MM.1S (cell line): ENCODE data around the gene TIGD4.

Source experiments
- DNase-seq: peaks from one replicate; pipeline ENCODE4 v3.0.0-alpha.2; 2015
- H2AFZ ChIP-seq: fragments of 300-600 bp; sonication (generic); 2 replicates; pipeline ENCODE4 v1.6.0; 2016; ENCODE audit warnings: antibody characterized with exemption, low read length
- H3F3A ChIP-seq: fragments of 300-600 bp; sonication (generic); 2 replicates; pipeline ENCODE4 v1.6.1; 2016; ENCODE audit warnings: mild to moderate bottlenecking, antibody characterized with exemption, low read length, moderate library complexity, mixed read lengths; ENCODE audit not compliant: insufficient read depth
- H3K27ac ChIP-seq: fragments of 300-600 bp; sonication (generic); 2 replicates; pipeline ENCODE4 v1.5.1; 2016; ENCODE audit warnings: mild to moderate bottlenecking, low read length
- H3K27me3 ChIP-seq: fragments of 300-600 bp; sonication (generic); replicated peaks from 2 replicates; pipeline ENCODE4 v1.6.0; 2016; ENCODE audit warnings: low read length; ENCODE audit not compliant: insufficient read depth
- H3K36me3 ChIP-seq: fragments of 300-600 bp; sonication (generic); replicated peaks from 2 replicates; pipeline ENCODE4 v1.6.1; 2016; ENCODE audit warnings: mild to moderate bottlenecking, low read length, mixed read lengths; ENCODE audit not compliant: insufficient read depth
- H3K4me1 ChIP-seq: fragments of 300-600 bp; sonication (generic); 2 replicates; pipeline ENCODE4 v1.6.1; 2016; ENCODE audit warnings: low read length, mixed read lengths
- H3K4me2 ChIP-seq: fragments of 300-600 bp; sonication (generic); 2 replicates; pipeline ENCODE4 v1.6.0; 2016; ENCODE audit warnings: low read depth, low read length
- H3K4me3 ChIP-seq: fragments of 300-600 bp; sonication (generic); 2 replicates; pipeline ENCODE4 v1.5.1; 2016; ENCODE audit warnings: low read length, mixed read lengths
- H3K79me2 ChIP-seq: fragments of 300-600 bp; sonication (generic); 2 replicates; pipeline ENCODE4 v1.6.1; 2016; ENCODE audit warnings: mixed run types, low read length, mixed read lengths
- H3K9ac ChIP-seq: fragments of 300-600 bp; sonication (generic); 2 replicates; pipeline ENCODE4 v1.6.1; 2016; ENCODE audit warnings: low read length, mixed read lengths
- H3K9me2 ChIP-seq: fragments of 300-600 bp; sonication (generic); replicated peaks from 2 replicates; pipeline ENCODE4 v1.6.1; 2016; ENCODE audit warnings: mild to moderate bottlenecking, low read length, mixed read lengths; ENCODE audit not compliant: insufficient read depth
- H3K9me3 ChIP-seq: fragments of 300-600 bp; sonication (generic); replicated peaks from 2 replicates; pipeline ENCODE4 v1.6.1; 2016; ENCODE audit warnings: mild to moderate bottlenecking, low read length, mixed read lengths; ENCODE audit not compliant: insufficient read depth
- H4K20me1 ChIP-seq: fragments of 300-600 bp; sonication (generic); 2 replicates; pipeline ENCODE4 v1.6.1; 2016; ENCODE audit warnings: mild to moderate bottlenecking, low read length, moderate library complexity, mixed read lengths; ENCODE audit not compliant: insufficient read depth
- EZH2 ChIP-seq: fragments of 300-600 bp; sonication (generic); optimal IDR thresholded peaks from 2 replicates; pipeline ENCODE3; 2017; ENCODE audit warnings: low read depth, mild to moderate bottlenecking, antibody characterized with exemption, low read length, mixed read lengths
- EZH2phosphoT487 ChIP-seq: fragments of 300-600 bp; sonication (generic); IDR thresholded peaks from 2 replicates; pipeline ENCODE4 v1.6.1; 2018; ENCODE audit warnings: antibody characterized with exemption, low read length
- TF ChIP-seq, protein P1 (sequence below): fragments of 300-600 bp; sonication (generic); IDR thresholded peaks from 2 replicates; pipeline ENCODE4 v1.5.1; 2016; ENCODE audit warnings: antibody characterized with exemption, low read length, mixed read lengths

Gene TIGD4

DNA sequence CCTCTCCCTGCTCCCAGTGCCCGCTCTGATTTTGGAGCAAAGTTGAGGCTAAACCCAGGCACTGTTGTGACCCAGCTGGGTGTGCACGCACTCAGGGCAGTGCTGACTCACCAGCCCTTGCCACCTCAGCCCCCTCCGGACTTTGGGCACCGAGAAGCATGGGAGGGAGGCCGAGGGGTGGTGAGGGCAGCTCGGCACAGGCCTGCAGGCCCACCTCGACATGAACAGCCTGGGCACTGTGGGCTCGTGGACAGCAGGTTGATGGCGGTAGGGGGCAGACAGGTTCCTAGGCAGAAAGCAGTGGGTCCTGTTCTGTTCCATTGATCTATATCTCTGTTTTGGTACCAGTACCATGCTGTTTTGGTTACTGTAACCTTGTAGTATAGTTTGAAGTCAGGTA, 30.9 kb downstream of the TIGD4 start:
- no peak overlapping the region for H3K4me3 ChIP-seq
- DNase-seq, result no peak
- no peak for TF ChIP-seq EZH2phosphoT487
- TF ChIP-seq, protein P1, sequence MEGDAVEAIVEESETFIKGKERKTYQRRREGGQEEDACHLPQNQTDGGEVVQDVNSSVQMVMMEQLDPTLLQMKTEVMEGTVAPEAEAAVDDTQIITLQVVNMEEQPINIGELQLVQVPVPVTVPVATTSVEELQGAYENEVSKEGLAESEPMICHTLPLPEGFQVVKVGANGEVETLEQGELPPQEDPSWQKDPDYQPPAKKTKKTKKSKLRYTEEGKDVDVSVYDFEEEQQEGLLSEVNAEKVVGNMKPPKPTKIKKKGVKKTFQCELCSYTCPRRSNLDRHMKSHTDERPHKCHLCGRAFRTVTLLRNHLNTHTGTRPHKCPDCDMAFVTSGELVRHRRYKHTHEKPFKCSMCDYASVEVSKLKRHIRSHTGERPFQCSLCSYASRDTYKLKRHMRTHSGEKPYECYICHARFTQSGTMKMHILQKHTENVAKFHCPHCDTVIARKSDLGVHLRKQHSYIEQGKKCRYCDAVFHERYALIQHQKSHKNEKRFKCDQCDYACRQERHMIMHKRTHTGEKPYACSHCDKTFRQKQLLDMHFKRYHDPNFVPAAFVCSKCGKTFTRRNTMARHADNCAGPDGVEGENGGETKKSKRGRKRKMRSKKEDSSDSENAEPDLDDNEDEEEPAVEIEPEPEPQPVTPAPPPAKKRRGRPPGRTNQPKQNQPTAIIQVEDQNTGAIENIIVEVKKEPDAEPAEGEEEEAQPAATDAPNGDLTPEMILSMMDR, result no peak
- no peak for TF ChIP-seq EZH2

DNA sequence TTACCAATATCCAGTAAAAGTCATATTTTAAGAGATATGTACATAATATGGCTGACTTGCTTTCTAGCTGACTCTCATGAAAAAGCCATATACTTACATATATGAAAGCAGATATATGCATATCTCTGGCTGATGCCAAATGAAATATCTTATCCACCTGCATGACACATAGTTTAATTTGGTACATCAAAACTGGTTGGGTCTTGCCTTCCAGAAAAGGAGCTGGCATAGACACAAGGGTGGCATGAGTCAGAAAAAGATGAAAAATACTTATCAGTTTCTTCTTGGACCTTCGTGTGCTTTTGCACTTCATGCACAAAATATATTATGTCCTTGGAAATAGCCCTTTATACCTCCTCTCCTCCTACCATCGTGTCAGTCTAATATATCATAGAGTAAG, 32.1 kb downstream of the TIGD4 start:
- no peaks in the 10 kb centered on the region for H3K27me3 ChIP-seq

More for the DNA sequence above, 30.9 kb downstream of the TIGD4 start:
- no peaks in the 10 kb centered on the region for H4K20me1 ChIP-seq
- no peaks in the 10 kb centered on the region for H3K79me2 ChIP-seq
- no peak overlapping the region for H2AFZ ChIP-seq
- no peaks in the 10 kb centered on the region for H3K9me3 ChIP-seq
- no peaks in the 10 kb centered on the region for H3K4me1 ChIP-seq
- no peaks in the 10 kb centered on the region for H3K9me2 ChIP-seq
- H3K27ac ChIP-seq, result no peak overlapping the region
- H3K4me2 ChIP-seq, result no peak overlapping the region
- H3F3A ChIP-seq, result no peaks in the 10 kb centered on the region
- H3K9ac ChIP-seq, result no peak overlapping the region
- no peaks in the 10 kb centered on the region for H3K36me3 ChIP-seq
- no peaks in the 10 kb centered on the region for H3K27me3 ChIP-seq

DNA sequence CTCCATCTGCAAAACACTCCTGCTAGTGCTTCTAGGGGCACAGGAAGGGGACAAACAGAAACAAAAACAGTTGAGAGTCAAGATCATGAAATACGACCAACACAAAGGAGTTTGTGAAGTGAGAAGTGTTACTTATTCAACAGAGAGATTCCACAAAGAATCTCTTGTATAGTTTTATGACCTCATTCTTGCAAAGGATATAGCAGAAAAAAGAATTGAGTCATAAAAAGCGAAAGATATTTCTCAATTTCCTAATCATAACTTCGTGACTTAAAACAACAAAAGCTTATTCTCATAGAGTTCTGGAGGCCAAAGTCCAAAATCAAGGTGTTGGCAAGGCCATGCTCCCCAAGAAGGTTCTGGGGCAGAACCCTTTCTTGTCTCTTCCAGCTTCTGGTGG, 40.7 kb downstream of the TIGD4 start:
- H3K4me3 ChIP-seq, result no peak overlapping the region
- H3K79me2 ChIP-seq, result no peaks in the 10 kb centered on the region
- no peak overlapping the region for H3K27ac ChIP-seq
- TF ChIP-seq, protein P1, result no peak
- TF ChIP-seq EZH2phosphoT487 (no peak), EZH2 (no peak)
- H3K36me3 ChIP-seq, result no peaks in the 10 kb centered on the region
- no peaks in the 10 kb centered on the region for H3K9me3 ChIP-seq
- H3F3A ChIP-seq, result 0 out of 2 replicates have a peak, but pooled peaks cover 5% of the 10 kb centered on the region
- H3K9me2 ChIP-seq, result no peaks in the 10 kb centered on the region
- no peaks in the 10 kb centered on the region for H3K27me3 ChIP-seq
- no peak overlapping the region for H2AFZ ChIP-seq
- no peaks in the 10 kb centered on the region for H4K20me1 ChIP-seq
- H3K9ac ChIP-seq, result no peak overlapping the region
- H3K4me1 ChIP-seq, result peaks cover 11% of the 10 kb centered on the region
- DNase-seq, result no peak
- no peak overlapping the region for H3K4me2 ChIP-seq

More for the DNA sequence above, 32.1 kb downstream of the TIGD4 start:
- Histone ChIP-seq H3K9me3 (no peaks in the 10 kb centered on the region), H3K9me2 (no peaks in the 10 kb centered on the region), H3K4me1 (no peaks in the 10 kb centered on the region), H3K4me2 (no peak overlapping the region), H3K27ac (no peak overlapping the region), H3K79me2 (no peaks in the 10 kb centered on the region), H2AFZ (no peak overlapping the region), H3K4me3 (no peak overlapping the region), H3K9ac (no peak overlapping the region), H3K36me3 (no peaks in the 10 kb centered on the region), H3F3A (no peaks in the 10 kb centered on the region), H4K20me1 (no peaks in the 10 kb centered on the region)
- TF ChIP-seq EZH2 (no peak), EZH2phosphoT487 (no peak)
- TF ChIP-seq, protein P1, result no peak
- no peak for DNase-seq
